IPS-NIHi11 (cell line): Measurements from ENCODE around the gene ZFP62.

Source experiments
- DNase-seq: peaks from one replicate; pipeline ENCODE4 v3.0.0; 2012; ENCODE audit warnings: mixed read lengths, low spot score

Gene ZFP62

DNA sequence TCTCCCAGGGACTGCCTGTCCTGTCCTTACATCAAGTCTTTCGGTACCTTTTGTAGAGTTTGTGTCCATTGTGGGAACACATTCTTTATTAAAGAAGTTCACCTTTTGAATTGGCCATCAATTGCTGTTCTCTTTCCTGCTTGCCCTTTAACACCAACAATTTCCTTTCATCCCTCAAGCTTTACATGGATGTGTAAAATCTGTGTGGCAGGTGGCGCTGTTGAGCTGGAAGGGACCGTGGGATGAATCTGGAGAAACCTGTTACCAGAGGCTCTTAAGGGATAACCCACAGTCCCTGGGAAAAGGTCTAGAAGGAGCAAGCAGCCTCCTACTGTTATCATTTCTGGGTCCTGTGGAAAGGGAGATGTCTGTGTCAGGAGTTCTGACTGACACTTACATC, 7.9 kb upstream of the ZFP62 start:
- peak; percentile 80 for DNase-seq

DNA sequence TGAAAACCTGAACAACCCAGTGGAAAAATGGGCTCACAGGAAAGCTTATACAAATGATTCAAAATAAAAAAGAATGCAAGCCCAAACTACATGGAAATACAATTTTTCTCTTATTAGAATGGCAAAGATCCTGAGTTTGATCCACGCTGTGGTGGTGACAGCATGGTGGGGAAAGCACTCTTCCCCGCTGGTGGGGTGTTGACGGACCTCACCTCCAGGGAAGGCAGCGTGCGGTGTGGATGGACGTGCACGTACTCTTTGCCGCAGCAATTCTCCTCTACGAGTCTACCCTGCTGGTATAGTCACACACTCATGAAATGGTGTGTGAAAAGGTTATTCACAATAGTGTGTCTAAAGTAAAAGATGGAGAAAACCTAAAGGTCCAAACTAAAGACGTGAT, 5.9 kb upstream of the ZFP62 start:
- DNase-seq = no peak

DNA sequence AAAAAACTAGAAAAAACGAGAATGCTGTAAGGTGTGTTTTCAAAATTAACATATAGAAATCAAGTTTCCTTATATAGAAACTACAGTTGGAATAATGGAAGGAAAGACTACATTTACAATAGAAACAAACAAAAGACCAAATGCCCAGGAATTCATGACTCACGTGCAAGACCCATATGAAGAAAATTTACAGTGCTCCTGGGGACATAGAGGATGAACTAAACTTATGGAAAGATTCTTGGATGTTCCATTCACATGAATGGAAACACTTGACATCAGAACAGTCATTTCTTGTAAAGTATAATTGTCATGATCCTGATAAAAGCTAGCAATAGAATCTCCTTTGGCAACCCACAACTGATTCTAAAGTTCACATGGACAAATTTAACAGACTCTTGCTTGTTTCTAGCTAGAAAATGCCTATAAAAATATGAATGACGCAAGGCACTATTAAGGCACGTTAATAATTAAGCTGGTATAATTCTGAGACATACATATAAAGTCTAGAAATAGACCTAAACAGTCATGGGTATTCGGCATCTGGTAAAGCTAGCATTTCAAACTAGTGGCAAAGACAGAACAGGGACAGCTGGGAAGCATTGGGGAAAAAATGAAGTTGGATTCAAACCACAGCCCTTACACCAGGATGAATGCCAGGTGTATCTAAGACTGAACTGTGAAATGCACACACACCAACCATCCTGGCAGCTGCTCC, 5.1 kb upstream of the ZFP62 start:
- no peak for DNase-seq

GRCh38 chr5:180862645-180863044, 1.6 kb upstream of the ZFP62 start:
- peak; percentile 56 for DNase-seq

- DNase-seq = peak; percentile 63
Observed at GRCh38 chr5:180860273-180860886, 696 bp downstream of the ZFP62 start.

- no peak for DNase-seq
Observed at GRCh38 chr5:180858586-180858985, 2.5 kb downstream of the ZFP62 start.

DNA sequence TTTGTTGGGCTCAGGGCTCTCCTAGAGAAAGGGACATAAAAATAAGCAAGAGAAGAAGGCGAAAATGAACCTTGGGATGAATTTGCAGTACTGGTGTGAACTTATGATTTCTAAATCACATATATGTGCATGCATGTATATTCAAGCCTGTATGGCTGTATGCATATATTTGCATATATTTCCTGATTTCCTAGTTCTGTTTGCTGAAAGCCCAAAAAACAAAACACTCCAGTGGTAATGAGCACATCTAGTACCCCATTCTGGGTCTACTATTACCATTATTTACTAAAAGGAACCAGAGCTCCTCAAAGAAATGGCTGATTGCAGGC, 7.3 kb downstream of the ZFP62 start:
- no peak for DNase-seq

DNA sequence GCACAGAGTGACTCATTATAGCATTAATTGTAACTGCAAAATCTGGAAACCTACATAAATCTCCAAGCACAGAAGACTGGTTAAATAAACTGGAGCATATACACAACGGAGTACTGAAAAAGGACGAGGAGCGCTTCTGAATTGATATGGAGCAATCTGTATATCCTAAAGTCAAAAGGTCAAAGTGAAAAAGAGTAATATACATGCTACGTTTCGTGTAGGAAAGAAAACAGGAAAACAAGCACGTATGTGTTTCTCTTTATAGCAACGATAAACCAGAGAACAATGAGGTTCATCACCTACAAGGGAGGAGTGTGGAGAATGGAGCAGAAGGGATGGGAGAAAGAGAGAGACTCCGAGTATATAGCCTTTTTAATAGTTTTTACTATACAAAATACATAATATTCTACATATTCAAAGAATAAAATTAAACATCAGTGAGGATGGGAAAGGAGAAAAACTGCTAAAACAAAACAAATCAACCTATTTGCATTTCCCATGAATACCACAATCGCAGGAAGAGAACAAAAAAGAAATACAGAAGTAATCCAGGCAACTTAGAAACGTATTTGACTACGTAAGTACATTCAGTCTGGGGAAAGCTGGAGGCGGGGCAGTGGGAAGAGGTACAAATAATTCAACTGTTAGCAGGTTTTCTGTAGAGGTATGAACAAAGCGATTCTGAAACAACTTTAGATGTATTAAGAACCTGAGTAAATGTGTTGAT, 7.8 kb downstream of the ZFP62 start:
- no peak for DNase-seq

- no peak for DNase-seq
Observed at GRCh38 chr5:180852495-180852894, 8.6 kb downstream of the ZFP62 start.

- no peak for DNase-seq
Observed at GRCh38 chr5:180850434-180851078, 10.5 kb downstream of the ZFP62 start.

DNA sequence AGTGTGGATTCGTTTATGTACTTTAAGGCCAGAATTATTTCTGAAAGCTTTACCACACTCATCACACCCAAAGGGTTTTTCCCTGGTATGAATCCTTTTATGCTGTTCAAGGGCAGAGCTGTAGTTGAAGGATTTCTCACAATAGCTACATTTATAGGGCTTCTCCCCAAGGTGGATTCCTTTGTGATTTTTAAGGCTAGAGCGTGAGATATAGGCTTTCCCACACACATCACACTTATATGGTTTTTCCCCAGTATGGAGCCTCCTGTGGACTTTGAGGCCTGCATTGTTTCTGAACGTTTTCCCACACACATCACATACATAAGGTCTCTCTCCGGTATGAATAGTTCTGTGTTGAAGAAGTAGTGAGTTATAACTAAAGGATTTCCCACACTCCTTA, 11.2 kb downstream of the ZFP62 start:
- no peak for DNase-seq

DNA sequence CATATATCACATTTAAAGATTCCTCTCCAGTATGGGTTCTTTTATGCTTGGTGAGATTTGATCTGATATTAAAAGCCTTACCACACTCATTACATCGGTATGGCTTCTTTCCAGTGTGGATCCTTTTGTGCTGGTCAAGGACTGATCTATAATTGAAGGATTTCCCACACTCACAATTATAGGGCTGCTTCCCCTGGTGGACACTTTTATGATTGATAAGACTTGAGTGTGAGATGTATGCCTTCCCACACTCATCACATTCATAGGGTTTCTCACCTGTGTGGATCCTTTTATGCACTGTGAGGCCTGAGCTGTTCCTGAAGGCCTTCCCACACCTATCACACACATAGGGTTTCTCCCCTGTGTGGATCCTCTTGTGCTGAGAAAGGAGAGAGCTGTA, 12.2 kb downstream of the ZFP62 start:
- DNase-seq = no peak

DNA sequence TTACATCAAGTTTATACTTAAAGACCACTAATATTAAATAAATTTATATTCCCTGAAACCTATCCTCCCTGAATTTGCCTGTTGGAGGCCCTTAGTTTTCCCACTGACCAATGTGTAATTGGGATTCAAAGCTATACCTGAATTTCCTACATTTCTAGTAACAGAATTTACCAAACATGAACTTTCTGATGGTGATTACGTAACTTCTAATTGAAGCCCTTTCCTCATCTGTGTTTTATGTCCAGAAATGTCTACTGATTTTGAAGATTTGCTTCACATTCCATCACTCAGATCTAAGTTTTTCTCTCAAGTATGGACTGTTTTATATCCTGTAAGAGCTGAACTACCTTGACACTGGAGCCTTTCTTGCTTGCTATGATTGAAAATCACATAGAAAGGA, 12.8 kb downstream of the ZFP62 start:
- DNase-seq = no peak

DNA sequence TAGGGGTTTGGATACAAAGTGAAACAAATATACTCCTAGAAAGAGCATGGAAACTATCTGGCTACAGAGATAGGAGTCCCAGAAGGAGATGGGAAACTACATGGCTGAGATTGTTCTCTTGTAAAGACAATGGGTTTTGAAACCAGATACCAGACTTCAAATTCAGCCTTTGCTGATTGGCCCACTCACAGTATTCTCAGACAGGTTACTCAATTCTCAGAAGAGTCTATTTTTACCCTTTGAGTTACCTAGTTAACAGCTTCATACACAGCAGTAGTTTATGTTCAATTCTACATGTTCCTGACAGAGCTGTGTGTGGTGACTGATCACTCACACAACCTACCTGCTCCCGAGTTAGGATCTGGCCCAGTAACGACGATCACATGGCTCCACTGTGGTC, 14.1 kb downstream of the ZFP62 start:
- DNase-seq = no peak

DNA sequence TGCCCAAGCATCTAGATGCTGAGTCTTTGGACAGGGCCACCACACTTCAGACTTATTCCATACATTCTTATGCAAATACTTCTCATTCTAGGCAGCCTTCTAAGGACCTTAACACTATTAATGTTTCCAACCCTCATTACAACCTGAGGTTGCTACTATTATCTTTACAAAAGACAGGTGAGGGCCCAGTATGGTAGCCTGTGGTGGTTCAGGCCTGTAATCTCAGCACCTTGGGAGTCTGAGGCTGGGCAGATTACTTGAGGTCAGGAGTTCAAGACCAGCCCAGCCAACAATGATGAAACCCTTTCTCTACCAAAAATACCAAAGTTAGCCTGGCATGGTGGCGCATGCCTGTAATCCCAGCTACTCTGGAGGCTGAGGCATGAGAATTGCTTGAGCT, 16.2 kb downstream of the ZFP62 start:
- no peak for DNase-seq

DNA sequence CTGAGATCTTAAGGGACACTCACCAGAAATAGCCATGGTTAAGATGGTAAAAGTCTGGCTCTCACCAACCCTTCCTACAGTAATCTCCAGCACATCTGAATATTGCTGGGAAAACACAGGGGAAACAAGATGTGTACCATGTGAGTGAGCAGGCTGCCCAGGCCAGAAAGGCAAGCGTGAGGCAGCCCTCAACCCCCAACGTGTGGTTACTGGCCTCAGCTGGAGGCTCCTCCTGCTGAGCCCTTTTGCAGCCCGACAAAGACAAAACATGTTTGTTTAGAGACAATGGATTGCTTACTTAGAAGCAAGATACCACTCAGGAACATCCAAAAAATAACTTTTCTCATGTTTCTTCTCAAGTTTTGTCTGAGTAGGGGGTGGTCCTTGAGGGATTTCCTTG, 16.6 kb downstream of the ZFP62 start:
- DNase-seq = no peak

DNA sequence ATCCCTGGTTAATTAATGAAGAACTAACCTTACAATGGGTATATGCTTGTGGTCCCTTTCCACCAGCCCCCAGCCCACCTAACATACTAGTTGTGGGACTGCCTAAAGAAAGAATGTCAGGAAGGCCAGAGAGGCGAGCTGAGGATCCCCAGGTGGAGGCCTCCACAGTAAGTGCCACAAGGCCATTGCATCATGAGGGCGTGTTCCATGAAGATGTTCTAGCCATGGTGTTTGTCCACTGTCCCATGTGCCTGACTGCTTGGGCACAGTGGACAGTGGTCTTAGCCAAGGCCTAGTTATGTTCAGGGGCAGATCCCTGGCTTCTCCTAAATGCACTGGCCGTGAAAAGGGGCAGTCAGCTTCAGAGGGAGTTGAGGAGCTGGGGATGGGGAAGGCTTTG, 21.1 kb downstream of the ZFP62 start:
- DNase-seq = no peak

- DNase-seq = no peak
Observed at GRCh38 chr5:180839227-180839626, 21.8 kb downstream of the ZFP62 start.

- no peak for DNase-seq
Observed at GRCh38 chr5:180837478-180837877, 23.6 kb downstream of the ZFP62 start.

GRCh38 chr5:180832638-180833068, 28.4 kb downstream of the ZFP62 start:
- no peak for DNase-seq

DNA sequence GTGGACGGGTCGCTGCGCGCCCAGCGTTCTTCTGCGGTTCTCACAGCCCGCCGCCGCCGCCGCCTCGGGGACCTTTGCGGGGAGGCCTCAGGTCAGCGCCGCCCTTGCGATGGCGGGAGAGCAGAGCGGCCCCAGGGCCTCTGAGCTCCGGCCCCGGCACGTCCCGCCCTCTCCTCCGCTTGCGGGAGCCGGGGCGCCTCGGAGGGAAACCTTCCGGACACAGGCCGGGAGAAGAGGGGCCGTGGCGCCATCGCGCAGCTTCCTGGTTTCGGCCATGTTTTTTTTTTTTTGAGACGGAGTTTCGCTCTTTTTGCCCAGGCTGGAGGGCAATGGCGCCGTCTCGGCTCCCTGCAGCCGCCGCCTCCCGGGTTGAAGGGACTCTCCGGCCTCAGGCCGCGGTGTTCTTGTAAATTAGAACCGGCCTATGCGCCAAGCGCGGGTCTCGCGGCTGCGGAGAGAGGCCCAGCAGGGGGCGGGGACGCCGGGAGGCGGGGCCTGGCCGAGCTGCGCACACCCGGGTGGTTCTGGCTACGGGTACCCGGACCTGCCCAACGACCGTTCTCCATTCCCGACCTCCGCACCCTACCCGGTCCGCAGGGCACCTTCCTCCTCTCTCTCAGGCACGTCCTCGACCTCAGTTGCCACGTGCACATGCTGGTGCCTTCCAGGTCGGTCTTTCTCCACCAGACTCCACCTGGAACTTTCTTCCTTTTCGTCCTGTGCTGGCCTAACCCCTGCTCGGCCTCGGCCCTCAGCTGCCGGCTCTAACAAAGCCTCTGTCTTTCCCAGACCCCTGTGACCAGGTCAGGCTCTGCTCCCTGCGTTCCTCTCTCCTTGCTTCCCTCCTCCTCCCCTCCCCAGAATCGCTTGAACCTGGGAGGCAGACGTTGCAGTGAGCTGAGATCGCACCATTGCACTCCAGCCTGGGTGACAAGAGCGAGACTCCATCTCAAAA, 29.7 kb downstream of the ZFP62 start:
- DNase-seq = peak; percentile 84
